GM21390 (cell line): ENCODE data around the gene GSTO1.

Experiments used
- ATAC-seq: cut with Tn5 transposase; IDR thresholded peaks from one replicate; pipeline ENCODE4 v1.9.1; 2021; ENCODE audit not compliant: unreplicated experiment

Gene GSTO1

DNA sequence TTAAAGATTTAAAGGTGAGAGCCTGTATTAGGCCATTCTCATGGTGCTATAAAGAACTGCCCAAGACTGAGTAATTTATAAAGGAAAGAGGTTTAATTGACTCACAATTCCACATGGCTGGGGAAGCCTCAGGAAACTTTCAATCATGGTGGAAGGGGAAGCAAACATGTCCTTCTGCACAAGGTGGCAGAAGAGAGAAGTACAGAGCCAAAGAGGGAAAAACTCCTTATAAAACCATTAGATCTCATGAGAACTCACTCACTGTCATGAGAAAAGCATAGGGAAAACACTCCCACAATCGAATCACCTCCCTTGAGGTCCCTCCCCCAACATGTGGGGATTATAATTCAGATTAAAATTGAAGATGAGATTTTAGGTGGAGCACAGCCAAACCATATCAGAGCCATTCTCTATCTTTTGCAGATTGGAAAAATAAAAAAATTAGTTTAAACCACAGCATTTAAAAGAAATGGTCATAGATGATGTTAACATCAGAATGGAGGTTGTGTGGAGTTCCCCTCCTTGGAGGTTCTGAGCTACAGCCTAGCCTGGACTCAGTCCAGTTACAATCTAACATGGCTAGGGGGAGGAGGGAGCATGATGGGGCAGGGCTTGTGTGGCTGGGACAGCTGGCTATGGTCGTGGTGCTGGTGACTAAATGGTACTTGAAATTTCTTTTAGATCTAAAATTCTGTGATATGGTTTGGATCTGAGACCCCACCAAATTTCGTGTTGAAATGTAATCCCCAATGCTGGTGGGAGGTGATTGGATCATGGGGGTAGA lies 47.4 kb downstream of the GSTO1 start:
- ATAC-seq = no peak

DNA sequence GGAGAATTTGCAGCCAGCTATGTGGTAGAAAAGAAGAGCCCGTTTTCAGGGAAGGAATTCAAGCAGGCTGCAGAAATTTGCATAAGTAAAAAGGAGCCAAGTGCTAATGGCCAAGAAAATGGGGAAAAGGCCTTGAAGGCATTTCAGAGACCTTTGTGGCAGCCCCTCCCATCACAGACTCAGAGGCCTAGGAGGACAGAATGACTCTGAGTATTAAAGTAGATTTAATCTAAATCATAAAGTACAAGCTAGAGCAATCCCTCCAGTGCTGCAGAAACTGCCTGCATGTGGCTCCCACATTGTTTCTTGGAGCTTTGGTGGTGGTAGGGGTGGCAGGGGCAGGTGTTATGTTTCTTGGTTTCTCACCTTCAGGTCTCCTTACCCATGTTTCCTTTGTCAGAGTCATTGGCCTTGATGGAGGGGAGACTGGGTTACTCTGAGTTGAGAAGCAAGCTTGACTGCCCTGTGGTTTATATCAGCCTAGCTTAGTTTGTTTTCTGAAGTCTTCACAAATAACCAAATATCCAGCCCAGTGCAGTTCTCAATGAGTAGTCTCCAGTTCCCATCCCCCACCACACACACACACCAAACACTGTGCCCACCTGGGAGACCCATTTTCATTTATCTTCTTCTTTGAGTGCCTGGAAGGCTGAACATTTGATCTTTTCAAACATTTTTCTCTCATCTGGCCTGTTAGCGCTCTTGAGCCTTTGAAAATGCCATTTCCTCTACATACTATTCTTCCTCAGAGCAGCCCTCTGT lies 49.1 kb downstream of the GSTO1 start:
- ATAC-seq = no peak

DNA sequence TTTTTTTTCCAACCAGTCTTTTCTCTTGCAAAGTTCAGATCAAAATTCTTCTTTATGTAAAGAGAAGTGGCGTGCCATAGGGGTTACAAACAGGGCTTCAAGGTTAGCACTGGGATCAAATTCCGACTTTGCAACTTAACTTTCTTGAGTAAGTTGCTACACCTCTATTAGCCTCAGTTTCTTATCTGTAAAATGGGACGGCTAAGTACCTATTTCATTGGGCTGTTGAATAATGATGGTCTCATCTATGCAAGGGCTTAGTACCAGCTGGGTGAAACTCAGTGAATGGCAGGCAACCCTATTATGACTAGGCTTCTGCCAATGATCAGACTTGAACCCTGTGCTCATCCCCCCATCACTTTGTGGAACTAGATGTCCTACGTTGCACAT lies 49.7 kb downstream of the GSTO1 start:
- ATAC-seq = no peak

GRCh38 chr10:104304927-104305326 lies 50.2 kb downstream of the GSTO1 start:
- ATAC-seq = no peak

GRCh38 chr10:104306897-104307296 lies 52.2 kb downstream of the GSTO1 start:
- ATAC-seq = no peak

- ATAC-seq = no peak
Observed at GRCh38 chr10:104307576-104308438, 53.1 kb downstream of the GSTO1 start.

GRCh38 chr10:104308439-104308903 lies 53.8 kb downstream of the GSTO1 start:
- ATAC-seq = peak; percentile 85

DNA sequence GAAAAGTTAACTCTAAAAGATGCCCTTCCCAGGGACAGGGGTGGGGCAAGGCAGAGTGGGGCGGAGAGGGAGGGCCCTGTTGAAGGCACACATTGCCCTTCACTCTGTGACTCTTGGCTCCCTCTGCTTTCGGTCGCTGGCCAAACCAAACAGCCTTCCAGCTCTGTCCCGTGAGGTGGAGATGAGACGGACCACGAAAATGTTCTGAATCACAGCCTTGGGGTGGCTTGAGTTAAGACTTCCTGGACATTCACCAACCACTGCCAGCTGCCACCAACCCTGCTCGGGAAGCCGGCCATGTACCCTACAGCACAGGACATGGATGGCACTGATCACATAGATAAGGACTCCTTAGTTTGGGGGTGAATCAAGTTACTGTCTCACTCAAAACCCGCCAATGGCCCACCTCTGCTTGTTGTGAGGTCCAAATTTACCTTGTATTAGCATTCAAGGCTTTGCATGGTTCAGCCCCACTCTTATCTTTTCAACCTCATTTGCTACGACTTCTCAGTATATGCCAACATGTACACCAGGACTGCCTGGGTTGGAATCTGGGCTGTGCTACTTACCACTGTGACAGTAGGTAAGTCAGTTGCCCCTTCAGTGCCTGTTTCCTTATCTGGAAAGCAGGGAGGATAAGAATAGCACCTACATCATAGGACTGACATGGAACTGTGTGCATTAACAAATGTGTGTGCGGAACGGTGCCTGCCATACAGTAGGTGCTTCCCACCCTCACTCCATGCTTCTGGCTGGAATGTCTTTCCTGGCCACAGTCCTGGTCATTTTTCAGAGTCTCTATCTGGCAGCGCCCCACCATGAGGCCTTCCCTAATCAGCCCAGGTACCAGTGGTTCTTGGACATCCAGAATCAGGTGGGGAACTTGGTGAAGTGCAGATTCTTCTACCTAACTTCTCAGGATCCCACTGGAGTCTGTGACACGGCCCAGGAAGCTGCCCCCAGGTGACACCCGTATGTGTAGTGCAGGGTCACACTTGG lies 55.6 kb downstream of the GSTO1 start:
- ATAC-seq = no peak

DNA sequence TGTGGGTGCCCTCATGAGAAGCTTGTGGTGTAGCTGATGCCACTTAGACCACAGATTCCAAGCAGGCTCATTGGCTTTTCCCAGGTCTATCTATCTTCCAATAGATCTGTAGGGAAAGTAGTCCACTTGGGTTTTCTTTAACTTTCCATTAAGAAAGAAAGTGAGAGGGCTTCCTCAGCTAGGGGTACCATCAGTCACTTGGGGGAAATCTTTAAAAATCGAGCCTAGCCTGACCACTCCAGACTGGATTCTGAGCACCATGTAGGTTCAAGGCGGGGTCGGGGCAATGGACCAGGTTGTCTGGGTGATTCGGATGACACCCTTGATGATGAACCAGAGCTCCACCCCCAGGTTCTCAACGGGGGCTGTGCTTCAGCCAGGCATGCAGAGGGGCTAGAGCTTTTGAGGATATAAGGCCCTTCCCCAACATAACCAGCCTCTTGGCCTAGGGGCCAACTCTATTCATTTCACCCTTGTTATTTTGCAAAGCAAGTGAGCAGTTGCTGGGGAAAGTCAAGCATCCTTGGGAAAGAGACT lies 56.6 kb downstream of the GSTO1 start:
- no peak for ATAC-seq

DNA sequence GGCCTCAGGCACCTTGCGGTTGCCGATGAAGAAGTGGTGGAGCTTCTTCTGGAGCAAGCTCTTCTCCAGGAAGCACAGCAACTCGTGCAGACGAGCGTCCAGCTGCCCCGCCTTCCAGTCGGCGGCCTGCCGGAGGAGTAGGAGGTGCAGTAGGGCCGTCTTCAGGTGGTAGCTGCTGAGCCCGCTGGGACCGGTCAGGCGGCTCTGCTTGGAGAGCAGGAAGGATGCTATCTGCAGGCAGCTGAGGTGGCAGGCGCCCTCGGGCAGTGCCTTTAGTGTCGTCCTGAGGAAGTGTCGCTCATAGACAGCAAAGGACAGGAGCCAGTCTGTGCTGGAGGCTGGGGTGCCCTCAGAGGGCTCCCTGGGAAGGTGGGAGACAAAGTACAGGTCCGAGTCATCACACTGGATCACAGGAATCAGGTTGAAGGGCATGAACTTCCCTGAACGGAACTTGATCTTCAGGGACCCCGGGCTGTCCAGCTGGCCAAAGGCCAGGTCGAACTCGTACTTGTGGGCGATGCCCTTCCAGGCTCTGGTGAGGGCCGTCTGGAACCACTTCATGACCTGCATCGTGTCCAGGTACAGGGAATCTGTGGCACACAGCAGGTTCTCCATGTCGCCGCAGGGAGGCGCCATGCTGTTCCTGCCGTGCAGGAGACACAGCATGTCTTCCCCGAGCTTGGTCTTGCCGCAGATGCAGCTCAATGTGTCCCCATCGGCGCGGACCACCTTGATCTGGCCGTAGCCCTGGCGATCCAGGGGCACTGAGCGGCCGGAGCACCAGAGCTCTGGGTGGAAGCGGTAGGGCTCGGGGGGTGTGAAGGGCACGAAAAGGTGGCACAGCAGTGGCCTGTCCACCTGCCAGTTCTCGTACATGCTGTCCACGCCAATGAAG lies 60.1 kb downstream of the GSTO1 start:
- no peak for ATAC-seq

GRCh38 chr10:104315486-104315921 lies 60.8 kb downstream of the GSTO1 start:
- ATAC-seq = no peak

GRCh38 chr10:104316321-104317099 lies 61.8 kb downstream of the GSTO1 start:
- no peak for ATAC-seq
